GM23248 (cell line): ENCODE data around the gene ADAT3. TPM values are rescaled to one million over a fixed set of nuclear protein-coding genes. Genes with fewer than 3 reads are reported as not detected.
"Not testable (repeated sequence)": the region's sequence is repeated elsewhere in the genome, so short reads cannot be mapped to it uniquely, and the experiment has no call there.

Experiments used
- DNase-seq: peaks from one replicate; pipeline ENCODE4 v3.0.0-alpha.2; 2015
- H2AFZ ChIP-seq: fragments of 200-600 bp; sonication (generic); 2 replicates; pipeline ENCODE4 v1.6.1; 2016; ENCODE audit warnings: antibody characterized with exemption
- H3F3A ChIP-seq: fragments of 200-600 bp; sonication (generic); 2 replicates; pipeline ENCODE4 v1.6.1; 2016; ENCODE audit warnings: mild to moderate bottlenecking, antibody characterized with exemption, mixed run types; ENCODE audit not compliant: insufficient read depth
- H3K27ac ChIP-seq: fragments of 200-600 bp; sonication (generic); 2 replicates; pipeline ENCODE4 v1.5.1; 2016; ENCODE audit warnings: mild to moderate bottlenecking
- H3K27me3 ChIP-seq: fragments of 200-600 bp; sonication (generic); replicated peaks from 2 replicates; pipeline ENCODE4 v1.6.1; 2016; ENCODE audit warnings: mild to moderate bottlenecking; ENCODE audit not compliant: insufficient read depth
- H3K36me3 ChIP-seq: fragments of 200-600 bp; sonication (generic); 2 replicates; pipeline ENCODE4 v1.6.1; 2016; ENCODE audit warnings: low read depth, mild to moderate bottlenecking
- H3K4me1 ChIP-seq: fragments of 200-600 bp; sonication (generic); 2 replicates; pipeline ENCODE4 v1.6.1; 2016; ENCODE audit warnings: mild to moderate bottlenecking; ENCODE audit not compliant: insufficient read depth
- H3K4me2 ChIP-seq: fragments of 200-600 bp; sonication (generic); one replicate; pipeline ENCODE4 v1.6.1; 2016; ENCODE audit warnings: mild to moderate bottlenecking; ENCODE audit not compliant: unreplicated experiment
- H3K4me3 ChIP-seq: fragments of 200-600 bp; sonication (generic); 2 replicates; pipeline ENCODE4 v1.5.1; 2016; ENCODE audit warnings: mild to moderate bottlenecking
- H3K79me2 ChIP-seq: fragments of 200-600 bp; sonication (generic); 2 replicates; pipeline ENCODE4 v1.6.1; 2016; ENCODE audit warnings: mild to moderate bottlenecking; ENCODE audit not compliant: insufficient read depth
- H3K9ac ChIP-seq: fragments of 200-600 bp; sonication (generic); 2 replicates; pipeline ENCODE4 v1.6.1; 2016; ENCODE audit warnings: mild to moderate bottlenecking
- H3K9me2 ChIP-seq: fragments of 200-600 bp; sonication (generic); 2 replicates; pipeline ENCODE4 v1.6.1; 2016; ENCODE audit warnings: mixed run types, mild to moderate bottlenecking, moderate library complexity; ENCODE audit not compliant: insufficient read depth
- H3K9me3 ChIP-seq: fragments of 200-600 bp; sonication (generic); one replicate; pipeline ENCODE4 v1.6.1; 2017; ENCODE audit warnings: low read depth
- H4K20me1 ChIP-seq: fragments of 200-600 bp; sonication (generic); 2 replicates; pipeline ENCODE4 v1.6.0; 2016; ENCODE audit not compliant: insufficient read depth
- EZH2 ChIP-seq: fragments of 200-600 bp; sonication (generic); IDR thresholded peaks from 2 replicates; pipeline ENCODE4 v1.6.1; 2018; ENCODE audit warnings: antibody characterized with exemption, mild to moderate bottlenecking; ENCODE audit not compliant: insufficient read depth, poor library complexity, severe bottlenecking
- EZH2phosphoT487 ChIP-seq: fragments of 200-600 bp; sonication (generic); IDR thresholded peaks from 2 replicates; pipeline ENCODE4 v1.6.1; 2018; ENCODE audit warnings: antibody characterized with exemption, moderate library complexity, mild to moderate bottlenecking, low read depth; ENCODE audit not compliant: insufficient read depth
- WGBS, 2 experiments: methylation state at CpG; one replicate each; pipeline ENCODE4 v1.1.6; 2015 to 2017; ENCODE audit warnings: low lambda C conversion rate in 2 of 2, low coverage in 1 of 2; ENCODE audit errors: missing lambda C conversion rate in 2 of 2; 5-methylcytosine and 5-hydroxymethylcytosine counted together
- in situ Hi-C: fragments of 300-500 bp; cut with MboI; formaldehyde crosslinking; loops from 2 replicates; pipeline ENCODE4 v1.15.0; 2020
- polyA plus RNA-seq: library from polyadenylated mRNA; unstranded; fragments of >200 nt; fragmentation: Nextera tagmentation; extraction: Ambion mirVana; gene quantifications from 2 replicates; pipeline ENCODE4 v1.2.1, GENCODE V29; 2016
- total RNA-seq: library from RNA; depleted of rRNA; stranded (reverse); fragments of >200 nt; shearing (Covaris generic); gene quantifications from 2 replicates; pipeline ENCODE4 v1.2.3, GENCODE V29; 2014

ADAT3 gene
- total and polyA plus RNA-seq, 2 experiments from 2014 or later: 0.22 to 3.2 TPM

GRCh38 chr19:1875646-1876495 lies 29.3 kb upstream of the ADAT3 start:
- peak overlapping the region; percentile 97 for H3K4me2 ChIP-seq
- no peaks in the 10 kb centered on the region for H3K36me3 ChIP-seq
- H3K79me2 ChIP-seq: peaks cover 60% of the 10 kb centered on the region
- TF ChIP-seq EZH2 (no peak), EZH2phosphoT487 (no peak)
- H3K4me1 ChIP-seq: peaks cover 18% of the 10 kb centered on the region
- H3K27ac ChIP-seq: peak overlapping the region; percentile 96
- peak; percentile 98 for DNase-seq
- no peaks in the 10 kb centered on the region for H3K9me2 ChIP-seq
- in situ Hi-C loops: no loop called here
- H3K9me3 ChIP-seq: no peaks in the 10 kb centered on the region
- peaks cover 17% of the 10 kb centered on the region for H3F3A ChIP-seq
- peak overlapping the region; percentile 91 for H3K4me3 ChIP-seq
- 1% methylated on average over 62 to 78 of the region's 87 CpGs for WGBS, 2 experiments
- H3K9ac ChIP-seq: peak overlapping the region; percentile 96
- H2AFZ ChIP-seq: peak overlapping the region; percentile 61
- H3K27me3 ChIP-seq: no peaks in the 10 kb centered on the region
- H4K20me1 ChIP-seq: no peaks in the 10 kb centered on the region

DNA sequence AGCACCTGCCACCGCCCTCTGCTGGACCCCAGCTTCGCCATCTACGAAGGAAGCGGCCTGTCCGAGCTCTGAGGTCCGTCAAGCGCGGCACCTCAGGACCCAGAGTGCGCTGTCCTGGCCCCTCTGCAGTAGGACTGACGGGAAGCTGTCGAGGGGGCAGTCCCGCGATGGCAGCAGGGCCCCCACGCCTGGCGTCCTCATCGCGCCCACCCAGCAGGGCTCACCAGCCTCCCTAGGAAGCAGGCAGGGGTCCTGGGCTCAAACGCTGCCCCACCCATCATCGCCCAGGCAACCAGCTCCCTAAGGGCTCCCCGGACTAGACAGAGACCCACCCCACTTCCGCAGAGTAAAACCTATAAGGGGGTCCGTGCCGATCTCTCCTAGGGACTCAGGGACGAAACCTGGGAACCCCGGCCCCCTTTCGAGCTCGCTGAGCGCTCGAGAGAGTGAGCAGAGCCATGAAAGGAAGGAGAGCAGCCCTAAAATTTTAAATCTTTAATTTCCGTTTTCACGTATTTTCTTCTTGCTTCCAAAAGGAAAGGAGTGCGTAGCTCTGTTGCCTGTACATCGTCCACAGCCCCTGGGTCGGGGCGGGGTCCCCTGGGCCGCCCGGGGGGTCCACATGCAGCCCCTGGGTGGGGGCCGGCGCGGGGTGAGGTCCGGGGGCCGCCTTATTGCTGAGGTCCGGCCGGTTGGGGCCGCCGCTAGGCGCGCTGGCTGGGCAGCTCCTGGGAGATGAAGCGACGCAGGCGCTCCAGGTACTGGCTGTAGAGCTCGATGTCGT lies 28.5 kb upstream of the ADAT3 start:
- H3K27ac ChIP-seq: peak overlapping the region; percentile 96
- H3K79me2 ChIP-seq: peaks cover 57% of the 10 kb centered on the region
- in situ Hi-C loops, H4K20me1 ChIP-seq, H3K9me3 ChIP-seq, DNase-seq, H3K36me3 ChIP-seq, H3K27me3 ChIP-seq, H3K9me2 ChIP-seq: not testable (repeated sequence)
- H3K4me1 ChIP-seq: peaks cover 18% of the 10 kb centered on the region
- WGBS, 2 experiments: 16 to 18% methylated on average over 37 to 40 of the region's 53 CpGs
- H3K4me2 ChIP-seq: peak overlapping the region; percentile 77
- peak overlapping the region; percentile 61 for H2AFZ ChIP-seq
- peak overlapping the region; percentile 96 for H3K9ac ChIP-seq
- H3F3A ChIP-seq: peaks cover 17% of the 10 kb centered on the region
- peak overlapping the region; percentile 91 for H3K4me3 ChIP-seq

GRCh38 chr19:1877280-1877660 lies 27.9 kb upstream of the ADAT3 start:
- H3K4me3 ChIP-seq, H4K20me1 ChIP-seq, H3K9ac ChIP-seq, in situ Hi-C loops, H3K27ac ChIP-seq, H3K4me2 ChIP-seq, H3K27me3 ChIP-seq, H3K36me3 ChIP-seq, H3K9me2 ChIP-seq, DNase-seq, H3K9me3 ChIP-seq, H2AFZ ChIP-seq: not testable (repeated sequence)
- Histone ChIP-seq H3F3A (peaks cover 17% of the 10 kb centered on the region), H3K4me1 (peaks cover 18% of the 10 kb centered on the region), H3K79me2 (peaks cover 57% of the 10 kb centered on the region)
- 57 to 60% methylated on average over 24 to 45 of the region's 47 CpGs for WGBS, 2 experiments

DNA sequence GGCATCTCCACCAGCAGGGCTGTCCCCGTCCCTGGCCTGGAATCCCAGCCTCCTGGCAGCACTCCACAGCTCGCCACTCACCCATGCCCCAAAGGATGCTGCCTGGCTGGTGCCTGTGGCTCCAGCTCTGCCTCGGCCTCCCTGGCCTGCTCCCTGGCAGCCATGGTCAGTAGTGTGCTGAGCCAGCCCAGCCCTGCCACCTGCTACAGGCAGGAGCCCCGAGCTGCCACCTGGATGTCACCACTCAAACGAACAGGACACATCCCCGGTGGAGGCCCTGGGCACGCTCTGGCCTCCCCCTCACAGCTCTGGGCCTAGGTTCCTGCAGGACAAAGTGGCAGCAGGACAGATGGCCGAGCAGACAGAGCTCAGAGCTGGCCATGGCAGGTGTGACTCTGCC lies 26.6 kb upstream of the ADAT3 start:
- H3K27ac ChIP-seq, DNase-seq, H3K9me3 ChIP-seq, H2AFZ ChIP-seq, in situ Hi-C loops, H3K4me3 ChIP-seq, H3K27me3 ChIP-seq, H3K36me3 ChIP-seq, H3K4me2 ChIP-seq, H3K9ac ChIP-seq, H3K9me2 ChIP-seq, H4K20me1 ChIP-seq: not testable (repeated sequence)
- Histone ChIP-seq H3K4me1 (peaks cover 26% of the 10 kb centered on the region), H3F3A (peaks cover 17% of the 10 kb centered on the region), H3K79me2 (peaks cover 57% of the 10 kb centered on the region)
- 80 to 90% methylated on average over 7 of the region's 8 CpGs for WGBS, 2 experiments

GRCh38 chr19:1879982-1880381 lies 25.2 kb upstream of the ADAT3 start:
- DNase-seq, H3F3A ChIP-seq, H3K9ac ChIP-seq, H3K27ac ChIP-seq, H4K20me1 ChIP-seq, H3K27me3 ChIP-seq, H3K36me3 ChIP-seq, H2AFZ ChIP-seq, H3K9me2 ChIP-seq, H3K4me2 ChIP-seq, H3K9me3 ChIP-seq, H3K4me3 ChIP-seq, in situ Hi-C loops: not testable (repeated sequence)
- Histone ChIP-seq H3K4me1 (peaks cover 23% of the 10 kb centered on the region), H3K79me2 (peaks cover 57% of the 10 kb centered on the region)
- WGBS, 2 experiments: 83% methylated on average over 14 to 17 of the region's 17 CpGs
